Neural progenitor cell (in vitro differentiated cells): Measurements from ENCODE around the gene ARHGAP33.

ENCODE experiments used
- CTCF ChIP-seq: fragments of 200-600 bp; sonication (generic); IDR thresholded peaks from 2 replicates; pipeline ENCODE4 v1.5.1; 2017; ENCODE audit warnings: antibody characterized with exemption, mild to moderate bottlenecking
- EZH2phosphoT487 ChIP-seq: fragments of 200-600 bp; sonication (generic); IDR thresholded peaks from 2 replicates; pipeline ENCODE4 v1.6.1; 2017; ENCODE audit warnings: antibody characterized with exemption

GRCh38 chr19:35766571-35767104 is 8.7 kb upstream of the ARHGAP33 start:
- TF ChIP-seq CTCF (no peak), EZH2phosphoT487 (no peak)
